PC-9 (cell line): ENCODE results near the gene LSM14A. TPM values are rescaled to one million over a fixed set of nuclear protein-coding genes. Genes with fewer than 3 reads are reported as not detected.
A peak's percentile ranks its signal among the peaks of the same experiment; 100 is the strongest.

ENCODE experiments used
- BruUV-seq: library from RNA; stranded (reverse); fragments of 400-500 nt; replicated peaks from 2 replicates; lab custom pipeline; 2021; lab: Mats Ljungman, UMichigan
- CTCF ChIA-PET: fragments of 300-600 bp; sonication (Branson Sonifier 250); formaldehyde crosslinking; loops from one replicate; lab custom pipeline; 2022; ENCODE audit warnings: antibody characterized with exemption; lab: Charles Lee
- POLR2A ChIA-PET: fragments of 300-600 bp; sonication (Branson Sonifier 250); formaldehyde crosslinking; loops from one replicate; lab custom pipeline; 2022; ENCODE audit warnings: antibody characterized with exemption; ENCODE audit not compliant: unreplicated experiment; lab: Charles Lee
- DNase-seq, 2 experiments: peaks; one replicate each; pipeline versions ENCODE4 v3.0.0 to v3.0.0-alpha.2; 2015 to 2022; ENCODE audit warnings: mixed read lengths in 1 of 2
- H2AFZ ChIP-seq: fragments of 200-600 bp; sonication (generic); 2 replicates; pipeline ENCODE4 v1.8.1; 2017; ENCODE audit warnings: antibody characterized with exemption
- H3F3A ChIP-seq: fragments of 200-600 bp; sonication (generic); 2 replicates; pipeline ENCODE4 v1.8.1; 2017; ENCODE audit warnings: antibody characterized with exemption, mild to moderate bottlenecking, low read depth; ENCODE audit not compliant: insufficient read depth
- H3K27ac ChIP-seq: fragments of 200-600 bp; sonication (generic); 2 replicates; pipeline ENCODE4 v1.6.1; 2016; ENCODE audit warnings: mixed run types
- H3K27me3 ChIP-seq: fragments of 200-600 bp; sonication (generic); 2 replicates; pipeline ENCODE4 v1.6.1; 2016; ENCODE audit warnings: low read depth, mixed run types; ENCODE audit not compliant: insufficient read depth
- H3K36me3 ChIP-seq: fragments of 200-600 bp; sonication (generic); 2 replicates; pipeline ENCODE4 v1.6.1; 2016; ENCODE audit warnings: low read depth, mixed run types
- H3K4me1 ChIP-seq: fragments of 200-600 bp; sonication (generic); replicated peaks from 2 replicates; pipeline ENCODE4 v1.6.1; 2016; ENCODE audit warnings: mixed run types; ENCODE audit not compliant: insufficient read depth
- H3K4me2 ChIP-seq: fragments of 200-600 bp; sonication (generic); 2 replicates; pipeline ENCODE4 v1.6.1; 2017; ENCODE audit warnings: mixed run types
- H3K4me3 ChIP-seq: fragments of 200-600 bp; sonication (generic); 2 replicates; pipeline ENCODE4 v1.6.1; 2016; ENCODE audit warnings: mixed run types
- H3K79me2 ChIP-seq: fragments of 200-600 bp; sonication (generic); 2 replicates; pipeline ENCODE4 v1.6.1; 2017; ENCODE audit warnings: low read depth, mixed run types
- H3K9me2 ChIP-seq: fragments of 200-600 bp; sonication (generic); 2 replicates; pipeline ENCODE4 v1.8.1; 2017; ENCODE audit warnings: mild to moderate bottlenecking; ENCODE audit not compliant: insufficient read depth
- H3K9me3 ChIP-seq: fragments of 200-600 bp; sonication (generic); 2 replicates; pipeline ENCODE4 v1.8.1; 2016; ENCODE audit warnings: low read depth; ENCODE audit not compliant: insufficient read depth
- H4K20me1 ChIP-seq: fragments of 200-600 bp; sonication (generic); 2 replicates; pipeline ENCODE4 v1.8.1; 2017; ENCODE audit not compliant: insufficient read depth
- CTCF ChIP-seq: fragments of 200-600 bp; sonication (generic); conservative IDR thresholded peaks from 2 replicates; pipeline ENCODE4 v1.6.1; 2017; ENCODE audit warnings: mixed run types, antibody characterized with exemption, mild to moderate bottlenecking, moderate library complexity
- EZH2 ChIP-seq: fragments of 200-600 bp; sonication (generic); IDR thresholded peaks from 2 replicates; pipeline ENCODE4 v1.8.0; 2017; ENCODE audit warnings: antibody characterized with exemption, low read depth
- intact Hi-C: fragments of 100-400 bp; cut with micrococcal nuclease; formaldehyde crosslinking; loops from one replicate; pipeline ENCODE4 v1.10.0; 2022; ENCODE audit not compliant: unreplicated experiment
- total RNA-seq: library from RNA; stranded (reverse); gene quantifications from 2 replicates; pipeline ENCODE4 v1.2.3, GENCODE V29; 2021

The LSM14A gene
- total RNA-seq, 1 experiment from 2014 or later = 169 TPM

- ChIA-PET POLR2A (no interaction called here), CTCF (no interaction called here)
- intact Hi-C loops = loop anchor here (10.0 kb wide), 1 partner anchor 57 kb away; no protein-coding TSS in a partner anchor
- Histone ChIP-seq H3K9me3 (no peaks in the 10 kb centered on the region), H2AFZ (no peak overlapping the region), H3K4me1 (peaks cover 37% of the 10 kb centered on the region), H3F3A (no peaks in the 10 kb centered on the region; the same call in 1 of the 2 replicates), H3K27ac (no peak overlapping the region), H3K4me3 (no peak overlapping the region), H3K27me3 (no peaks in the 10 kb centered on the region), H4K20me1 (peaks cover 10% of the 10 kb centered on the region; the same call in 1 of the 2 replicates), H3K79me2 (peaks cover 37% of the 10 kb centered on the region), H3K9me2 (no peaks in the 10 kb centered on the region), H3K4me2 (no peak overlapping the region), H3K36me3 (0 out of 2 replicates have a peak, but pooled peaks cover 4% of the 10 kb centered on the region)
- no peak for DNase-seq
- no TSS peak for BruUV-seq
- TF ChIP-seq CTCF (no peak), EZH2 (no peak)
Measured at GRCh38 chr19:34257559-34257924, 85.2 kb downstream of the LSM14A start.

- ChIA-PET CTCF (no interaction called here), POLR2A (no interaction called here)
- BruUV-seq = no TSS peak
- no peak overlapping the region for H2AFZ ChIP-seq
- H4K20me1 ChIP-seq = peaks cover 10% of the 10 kb centered on the region; the same call in 1 of the 2 replicates
- no peak overlapping the region for H3K4me3 ChIP-seq
- no peaks in the 10 kb centered on the region for H3K9me3 ChIP-seq
- peaks cover 30% of the 10 kb centered on the region for H3K4me1 ChIP-seq
- no peak overlapping the region for H3K4me2 ChIP-seq
- intact Hi-C loops = loop anchor here (10.0 kb wide), 1 partner anchor 55 kb away; no protein-coding TSS in a partner anchor
- no peaks in the 10 kb centered on the region for H3K9me2 ChIP-seq
- H3K27ac ChIP-seq = no peak overlapping the region
- peaks cover 44% of the 10 kb centered on the region for H3K79me2 ChIP-seq
- H3K36me3 ChIP-seq = 0 out of 2 replicates have a peak, but pooled peaks cover 4% of the 10 kb centered on the region
- no peaks in the 10 kb centered on the region; the same call in 1 of the 2 replicates for H3F3A ChIP-seq
- DNase-seq = no peak
- H3K27me3 ChIP-seq = no peaks in the 10 kb centered on the region
- no peak for TF ChIP-seq EZH2
- no peak for TF ChIP-seq CTCF
Measured at GRCh38 chr19:34259367-34260095, 87.2 kb downstream of the LSM14A start.

DNA sequence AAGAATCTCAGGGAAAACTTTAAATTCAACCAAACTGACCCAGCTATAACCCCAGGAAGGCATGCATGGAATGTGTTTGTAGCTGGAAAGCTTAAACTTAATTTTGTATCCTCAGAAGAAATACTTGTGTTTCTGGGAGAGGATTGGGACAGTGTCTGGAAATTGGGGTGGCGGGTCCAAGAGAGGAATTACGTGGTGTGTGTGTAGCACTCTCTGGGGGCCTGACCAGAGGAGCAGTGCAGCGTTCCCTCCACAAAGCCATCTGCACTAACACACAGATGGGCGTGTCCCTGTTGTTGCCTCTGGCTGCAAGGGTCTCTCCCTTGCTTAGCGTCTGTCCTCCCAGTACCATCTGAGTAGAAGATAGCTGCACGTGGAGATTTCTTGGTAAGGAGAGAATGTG, 88.5 kb downstream of the LSM14A start:
- Histone ChIP-seq H3K9me3 (no peaks in the 10 kb centered on the region), H4K20me1 (peaks cover 10% of the 10 kb centered on the region; the same call in 1 of the 2 replicates), H3K4me3 (no peak overlapping the region), H3K36me3 (0 out of 2 replicates have a peak, but pooled peaks cover 4% of the 10 kb centered on the region), H3K79me2 (peaks cover 35% of the 10 kb centered on the region), H3K27ac (no peak overlapping the region), H3K27me3 (no peaks in the 10 kb centered on the region), H3F3A (no peaks in the 10 kb centered on the region; the same call in 1 of the 2 replicates), H3K9me2 (no peaks in the 10 kb centered on the region), H2AFZ (no peak overlapping the region), H3K4me1 (peaks cover 24% of the 10 kb centered on the region), H3K4me2 (peak overlapping the region; percentile 33; the same call in 1 of the 2 replicates)
- intact Hi-C loops = no loop called here
- no peak for TF ChIP-seq CTCF
- no peak for TF ChIP-seq EZH2
- POLR2A ChIA-PET = interaction anchor here (0.5 to 0.7 kb wide), 3 partner anchors 9 to 893 kb away, joined by 3 to 15 read pairs (median 3); no protein-coding TSS in a partner anchor
- CTCF ChIA-PET = interaction anchor here (0.5 to 0.6 kb wide), 2 partner anchors 9 to 19 kb away, joined by 3 read pairs; no protein-coding TSS in a partner anchor
- no peak for DNase-seq
- BruUV-seq = no TSS peak
